Coronary artery (tissue), 2 donors: Measurements from ENCODE around the gene ENTREP3.

Experiments used
- DNase-seq: peaks from one replicate; pipeline ENCODE4 v3.0.0-alpha.2; 2017; ENCODE audit warnings: low spot score
- H3K27ac ChIP-seq, 2 donors: fragments of 200-600 bp; sonication (generic); one replicate each; pipeline ENCODE4 v1.5.1; 2016 to 2019
- H3K4me3 ChIP-seq: fragments of 200-600 bp; sonication (generic); 2 replicates; pipeline ENCODE4 v1.5.1; 2016; ENCODE audit warnings: mild to moderate bottlenecking, moderate library complexity
- CTCF ChIP-seq: fragments of 200-600 bp; sonication (generic); IDR thresholded peaks from one replicate; pipeline ENCODE4 v1.5.1; 2019; ENCODE audit warnings: antibody characterized with exemption

The ENTREP3 gene

GRCh38 chr1:155207806-155208540, 47.3 kb downstream of the ENTREP3 start, which contains the start of gene THBS3:
Gene THBS3 (minus strand): TSS chr1:155207897. CDS start chr1:155207876, 21 bp downstream.
- peak within 1 kb of the TSS; percentile 81 for H3K4me3 ChIP-seq
- TF ChIP-seq CTCF, result no peak
- DNase-seq, result peak; percentile 87
- peak within 1 kb of the TSS; percentile 97 to 98 for H3K27ac ChIP-seq

GRCh38 chr1:155206891-155207805, 48.1 kb downstream of the ENTREP3 start:
- peak; percentile 67 for TF ChIP-seq CTCF
- H3K4me3 ChIP-seq, result peak overlapping the region; percentile 81
- DNase-seq, result peak; percentile 92
- H3K27ac ChIP-seq, result peak overlapping the region; percentile 97 to 98

DNA sequence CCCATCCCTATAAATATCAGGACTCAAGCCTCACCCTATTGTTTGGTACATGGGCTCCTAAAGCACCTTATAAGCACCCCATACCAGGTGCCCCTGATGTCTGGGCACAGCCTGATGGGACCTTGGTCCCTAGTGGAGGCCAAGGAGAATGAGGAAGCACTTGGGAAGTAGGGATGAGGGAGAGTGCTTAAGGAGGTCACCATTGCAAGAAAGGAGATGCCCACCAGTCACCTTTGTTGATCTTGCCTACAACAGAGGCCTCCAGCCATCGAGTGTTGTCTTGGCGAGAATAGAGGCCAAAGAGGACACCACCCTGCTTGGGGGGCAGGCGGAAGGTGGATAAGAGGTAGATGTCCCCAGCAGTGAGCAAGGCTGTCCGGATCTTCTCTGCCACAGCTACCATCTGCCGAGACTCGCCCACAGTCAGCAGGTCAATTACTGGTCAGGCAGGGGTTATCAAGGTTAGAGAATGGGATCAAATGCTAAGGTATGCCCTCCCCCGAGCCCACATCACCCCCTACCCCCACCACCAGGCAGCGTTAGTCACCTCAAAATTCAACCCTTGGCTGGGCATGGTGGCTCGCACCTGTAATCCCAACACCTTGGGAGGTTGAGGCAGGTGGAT, 49.2 kb downstream of the ENTREP3 start:
- Histone ChIP-seq H3K27ac (peak overlapping the region; percentile 53 to 98), H3K4me3 (no peak overlapping the region)
- DNase-seq, result no peak
- TF ChIP-seq CTCF, result no peak

GRCh38 chr1:155205035-155205434, 50.2 kb downstream of the ENTREP3 start:
- DNase-seq, result peak; percentile 68
- Histone ChIP-seq H3K27ac (no peak overlapping the region), H3K4me3 (no peak overlapping the region)
- TF ChIP-seq CTCF, result no peak

GRCh38 chr1:155202731-155203515, 52.4 kb downstream of the ENTREP3 start:
- no peak overlapping the region for H3K27ac ChIP-seq
- no peak overlapping the region for H3K4me3 ChIP-seq
- DNase-seq, result no peak
- TF ChIP-seq CTCF, result no peak

DNA sequence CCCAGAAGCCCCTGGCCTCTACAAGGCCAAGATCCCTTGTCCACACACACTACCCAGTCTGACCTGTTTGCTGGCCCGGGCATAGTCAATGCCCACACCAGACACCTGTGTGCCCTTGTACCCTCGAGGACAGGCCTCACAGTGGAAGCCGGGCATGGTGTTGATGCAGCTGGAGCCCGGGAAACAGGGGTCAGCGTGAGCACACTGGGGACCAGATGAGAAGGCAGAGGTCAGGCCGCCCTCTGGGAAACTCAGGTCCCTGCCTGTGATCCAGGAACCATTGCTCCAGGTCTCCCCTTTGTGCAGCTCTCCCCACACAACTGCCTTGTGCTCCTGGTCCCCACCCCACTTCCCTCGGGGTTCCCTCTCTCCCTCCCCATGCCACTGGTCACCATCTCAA, 53.1 kb downstream of the ENTREP3 start:
- DNase-seq, result no peak
- H3K4me3 ChIP-seq, result no peak overlapping the region
- no peak for TF ChIP-seq CTCF
- no peak overlapping the region for H3K27ac ChIP-seq
